B cell (primary cell): ENCODE results near the gene RNH1. TPM values are rescaled to one million over a fixed set of nuclear protein-coding genes. Genes with fewer than 3 reads are reported as not detected.
A peak's percentile ranks its signal among the peaks of the same experiment; 100 is the strongest.

ENCODE experiments used
- ATAC-seq: fragments of 200-7000 bp; cut with Tn5 transposase; one replicate; pipeline ENCODE4 v1.10.0; 2021; ENCODE audit warnings: low read depth, mild to moderate bottlenecking, moderate number of reproducible peaks, moderate library complexity
- CTCF ChIA-PET: fragments of 350-600 bp; sonication (Branson Sonifier 250); formaldehyde crosslinking; loops from one replicate; lab custom pipeline; 2021; ENCODE audit warnings: antibody characterized with exemption, inconsistent platforms; lab: Charles Lee
- POLR2A ChIA-PET: fragments of 350-600 bp; sonication (Branson Sonifier 250); formaldehyde crosslinking; loops from one replicate; lab custom pipeline; 2021; ENCODE audit warnings: antibody characterized with exemption; lab: Charles Lee
- DNase-seq: peaks from one replicate; pipeline ENCODE4 v3.0.0; 2013
- H2AFZ ChIP-seq: 2 replicates; pipeline ENCODE4 v1.6.1; 2012; ENCODE audit warnings: mild to moderate bottlenecking, low read depth, low read length; ENCODE audit not compliant: insufficient read depth, poor library complexity, severe bottlenecking
- H3K27ac ChIP-seq, 2 donors: 1 replicate in 1 of 2; 2 replicates in 1 of 2; pipeline ENCODE4 v1.5.1; 2012 to 2013; ENCODE audit warnings: low read length in 2 of 2, mild to moderate bottlenecking in 2 of 2, moderate library complexity in 1 of 2
- H3K27me3 ChIP-seq, 4 experiments: fragments of 200-600 bp in 1 of 4; sonication (generic) in 1 of 4; replicated peaks in 1 of 4; 1 replicate in 2 of 4; 2 replicates in 2 of 4; pipeline versions ENCODE4 v1.6.1 to v1.7.0; 2013 to 2016; ENCODE audit warnings: low read length in 3 of 4, mild to moderate bottlenecking in 2 of 4, mixed read lengths in 1 of 4, moderate library complexity in 1 of 4; ENCODE audit not compliant: insufficient read depth in 4 of 4, control insufficient read depth in 3 of 4; ENCODE audit errors: control extremely low read depth in 1 of 4
- H3K36me3 ChIP-seq, 2 experiments: replicated peaks in 1 of 2; 1 replicate in 1 of 2; 2 replicates in 1 of 2; pipeline versions ENCODE4 v1.6.1 to v1.7.1; 2013; ENCODE audit warnings: low read length in 1 of 2; ENCODE audit not compliant: insufficient read depth in 2 of 2, control insufficient read depth in 1 of 2; ENCODE audit errors: control extremely low read depth in 1 of 2, extremely low read depth in 1 of 2
- H3K4me1 ChIP-seq, 2 donors: fragments of 200-600 bp in 1 of 2; sonication (generic) in 1 of 2; 1 replicate in 1 of 2; 2 replicates in 1 of 2; pipeline versions ENCODE4 v1.5.1 to v1.6.1; 2013 to 2017; ENCODE audit warnings: low read length in 2 of 2; ENCODE audit not compliant: control insufficient read depth in 2 of 2, insufficient read depth in 2 of 2
- H3K4me2 ChIP-seq: replicated peaks from 2 replicates; pipeline ENCODE3; 2012; ENCODE audit warnings: mild to moderate bottlenecking, low read depth, low read length; ENCODE audit not compliant: poor library complexity, severe bottlenecking
- H3K4me3 ChIP-seq, 5 experiments: fragments of 200-600 bp in 1 of 5; sonication (generic) in 1 of 5; 1 replicate in 3 of 5; 2 replicates in 2 of 5; pipeline versions ENCODE4 v1.5.1 to v1.7.0; 2011 to 2016; ENCODE audit warnings: low read length in 4 of 5, mild to moderate bottlenecking in 4 of 5, low read depth in 2 of 5, control low read depth in 1 of 5, moderate library complexity in 1 of 5; ENCODE audit not compliant: insufficient read depth in 1 of 5; ENCODE audit errors: control extremely low read depth in 1 of 5, extremely low read depth in 1 of 5
- H3K79me2 ChIP-seq: fragments of 200-600 bp; sonication (generic); one replicate; pipeline ENCODE4 v1.6.0; 2016; ENCODE audit warnings: low read length; ENCODE audit not compliant: control insufficient read depth, insufficient read depth
- H3K9ac ChIP-seq: fragments of 200-600 bp; sonication (generic); 2 replicates; pipeline ENCODE4 v1.6.1; 2017; ENCODE audit warnings: mild to moderate bottlenecking, low read length, moderate library complexity
- H3K9me3 ChIP-seq, 3 donors: one replicate each; pipeline versions ENCODE4 v1.6.1 to v1.7.1; 2013; ENCODE audit warnings: low read length in 2 of 3; ENCODE audit not compliant: control insufficient read depth in 2 of 3, insufficient read depth in 1 of 3; ENCODE audit errors: control extremely low read depth in 1 of 3
- H4K20me1 ChIP-seq: 2 replicates; pipeline ENCODE4 v1.6.0; 2012; ENCODE audit warnings: mild to moderate bottlenecking, low read length; ENCODE audit not compliant: insufficient read depth, control insufficient read depth, poor library complexity, severe bottlenecking
- H3K27ac Mint-ChIP-seq: one replicate; pipeline ENCODE4 v1.8.0; 2021; ENCODE audit warnings: mixed read lengths
- H3K27me3 Mint-ChIP-seq: one replicate; pipeline ENCODE4 v1.8.0; 2021; ENCODE audit warnings: mixed read lengths
- H3K4me1 Mint-ChIP-seq: one replicate; pipeline ENCODE4 v1.8.0; 2021; ENCODE audit warnings: mixed read lengths
- H3K4me3 Mint-ChIP-seq: one replicate; pipeline ENCODE4 v1.8.0; 2021; ENCODE audit warnings: mixed read lengths
- H3K9me3 Mint-ChIP-seq: one replicate; pipeline ENCODE4 v1.8.0; 2022; ENCODE audit warnings: mixed read lengths; ENCODE audit not compliant: insufficient read depth
- CTCF ChIP-seq: fragments of 200-600 bp; IDR thresholded peaks from one replicate; pipeline ENCODE4 v1.8.0; 2022; ENCODE audit warnings: antibody characterized with exemption, mild to moderate bottlenecking
- EZH2 ChIP-seq: IDR thresholded peaks from 2 replicates; pipeline ENCODE4 v1.6.1; 2012; ENCODE audit warnings: borderline replicate concordance, low read depth, mild to moderate bottlenecking, moderate library complexity, low read length; ENCODE audit not compliant: insufficient read depth, poor library complexity, severe bottlenecking
- WGBS: methylation state at CpG from one replicate; pipeline ENCODE4 v1.1.5; 2013; ENCODE audit warnings: missing lambda C conversion rate; ENCODE audit not compliant: insufficient coverage; 5-methylcytosine and 5-hydroxymethylcytosine counted together
- intact Hi-C: fragments of 100-400 bp; cut with micrococcal nuclease; formaldehyde crosslinking; loops from one replicate; pipeline ENCODE4 v1.10.0; 2022
- polyA plus RNA-seq: library from polyadenylated mRNA; depleted of rRNA; stranded (reverse); fragments of >200 nt; gene quantifications from 2 replicates; pipeline ENCODE4 v1.2.3, GENCODE V29; 2012
- total RNA-seq, 2 donors: library from RNA; stranded (reverse); fragments of 120-200 nt in 1 of 2; gene quantifications; 1 replicate in 1 of 2; 2 replicates in 1 of 2; pipeline versions ENCODE4 v1.2.3 to v1.2.4, GENCODE V29; 2013 to 2022

Gene RNH1
- total and polyA plus RNA-seq, 2 donors (not counting 1 experiment from before 2014, with no cell fraction given), result 81.0 to 159 TPM

GRCh38 chr11:555227-555779 lies 48.3 kb upstream of the RNH1 start:
- POLR2A ChIA-PET, result interaction anchor here (0.5 to 2.4 kb wide), 8 partner anchors 19 to 288 kb away, joined by 3 to 18 read pairs (median 4); partner anchors contain the start of genes HRAS, PHRF1 and TSPAN4
- H3K9me3 ChIP-seq, result no peaks in the 10 kb centered on the region
- Mint-ChIP-seq H3K4me3 (peak overlapping the region; percentile 37), H3K9me3 (no peaks in the 10 kb centered on the region), H3K27me3 (no peaks in the 10 kb centered on the region), H3K27ac (no peak overlapping the region), H3K4me1 (peaks cover 18% of the 10 kb centered on the region)
- intact Hi-C loops, result loop anchor here (1.0 kb wide), 2 partner anchors 168 to 173 kb away; no protein-coding TSS in a partner anchor
- peaks cover 11% of the 10 kb centered on the region for H4K20me1 ChIP-seq
- no peak for DNase-seq
- H3K9ac ChIP-seq, result peak overlapping the region; percentile 64
- no peaks in the 10 kb centered on the region for H3K79me2 ChIP-seq
- ATAC-seq, result peak; percentile 17
- peak overlapping the region; percentile 62 for H2AFZ ChIP-seq
- 1% methylated on average over 50 of the region's 57 CpGs for WGBS
- H3K4me3 ChIP-seq, result peak overlapping the region in 4 of 5 experiments; percentile 37 to 62 (median 52)
- H3K36me3 ChIP-seq, result peaks cover 0 to 2% of the 10 kb centered on the region in 2 experiments
- H3K4me2 ChIP-seq, result peak overlapping the region; percentile 96
- H3K4me1 ChIP-seq, result peaks cover 17 to 27% of the 10 kb centered on the region in 2 donors
- CTCF ChIA-PET, result interaction anchor here (1.0 to 5.1 kb wide), 16 partner anchors 9 to 496 kb away, joined by 3 to 52 read pairs (median 4); partner anchors contain the start of genes IRF7, PHRF1 and TALDO1
- TF ChIP-seq EZH2 (peak; percentile 23), CTCF (peak; percentile 38)
- H3K27me3 ChIP-seq, result peaks cover 0 to 12% (median 3%) of the 10 kb centered on the region in 4 experiments
- no peak overlapping the region for H3K27ac ChIP-seq
